Activated T-cell treated with anti-CD3 and anti-CD28 coated beads, Interleukin-2, amount 50 U/mL, for 4 hours (primary cell): ENCODE measurements around the gene AANAT. TPM values are rescaled to one million over a fixed set of nuclear protein-coding genes. Genes with fewer than 3 reads are reported as not detected.

ENCODE experiments used
- ATAC-seq, 2 donors: fragments of 200-7000 bp; cut with Tn5 transposase; one replicate each; pipeline ENCODE4 v1.10.0; 2021
- DNase-seq: peaks from one replicate; pipeline ENCODE4 v3.0.0-alpha.2; 2020
- H3K27me3 Mint-ChIP-seq: one replicate; pipeline ENCODE4 v1.8.0; 2021; ENCODE audit warnings: low read depth, mixed read lengths
- H3K36me3 Mint-ChIP-seq: one replicate; pipeline ENCODE4 v1.8.0; 2022; ENCODE audit warnings: mixed read lengths; ENCODE audit not compliant: insufficient read depth
- H3K4me1 Mint-ChIP-seq: one replicate; pipeline ENCODE4 v1.8.0; 2021; ENCODE audit warnings: low read depth, mixed read lengths
- H3K4me3 Mint-ChIP-seq: one replicate; pipeline ENCODE4 v1.8.0; 2021; ENCODE audit warnings: mild to moderate bottlenecking, moderate library complexity, mixed read lengths
- H3K9me3 Mint-ChIP-seq: one replicate; pipeline ENCODE4 v1.8.0; 2021; ENCODE audit warnings: mixed read lengths
- total RNA-seq, 3 donors: library from RNA; stranded (reverse); gene quantifications; one replicate each; pipeline ENCODE4 v1.2.1, GENCODE V29; 2021

Gene AANAT
- total RNA-seq, 3 donors from 2014 or later = not detected

DNA sequence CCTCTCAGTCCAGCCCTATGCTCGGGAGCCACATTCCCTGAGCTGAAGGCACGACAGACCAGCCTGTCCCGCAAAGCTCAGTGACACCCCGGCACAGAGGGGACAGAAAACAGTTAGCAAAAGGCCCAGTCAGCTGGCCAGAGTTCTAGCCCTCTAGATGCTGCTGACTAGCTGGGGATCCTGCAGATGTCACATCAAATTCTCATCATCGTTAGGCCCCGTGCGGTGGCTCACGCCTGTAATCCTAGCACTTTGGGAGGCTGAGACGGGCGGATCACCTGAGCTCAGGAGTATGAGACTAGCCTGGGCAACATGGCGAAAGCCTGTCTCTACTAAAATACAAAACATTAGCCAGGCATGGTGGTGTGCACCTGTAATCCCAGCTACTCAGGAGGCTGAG is 31.7 kb upstream of the AANAT start:
- H3K4me1 Mint-ChIP-seq = peaks cover 17% of the 10 kb centered on the region

DNA sequence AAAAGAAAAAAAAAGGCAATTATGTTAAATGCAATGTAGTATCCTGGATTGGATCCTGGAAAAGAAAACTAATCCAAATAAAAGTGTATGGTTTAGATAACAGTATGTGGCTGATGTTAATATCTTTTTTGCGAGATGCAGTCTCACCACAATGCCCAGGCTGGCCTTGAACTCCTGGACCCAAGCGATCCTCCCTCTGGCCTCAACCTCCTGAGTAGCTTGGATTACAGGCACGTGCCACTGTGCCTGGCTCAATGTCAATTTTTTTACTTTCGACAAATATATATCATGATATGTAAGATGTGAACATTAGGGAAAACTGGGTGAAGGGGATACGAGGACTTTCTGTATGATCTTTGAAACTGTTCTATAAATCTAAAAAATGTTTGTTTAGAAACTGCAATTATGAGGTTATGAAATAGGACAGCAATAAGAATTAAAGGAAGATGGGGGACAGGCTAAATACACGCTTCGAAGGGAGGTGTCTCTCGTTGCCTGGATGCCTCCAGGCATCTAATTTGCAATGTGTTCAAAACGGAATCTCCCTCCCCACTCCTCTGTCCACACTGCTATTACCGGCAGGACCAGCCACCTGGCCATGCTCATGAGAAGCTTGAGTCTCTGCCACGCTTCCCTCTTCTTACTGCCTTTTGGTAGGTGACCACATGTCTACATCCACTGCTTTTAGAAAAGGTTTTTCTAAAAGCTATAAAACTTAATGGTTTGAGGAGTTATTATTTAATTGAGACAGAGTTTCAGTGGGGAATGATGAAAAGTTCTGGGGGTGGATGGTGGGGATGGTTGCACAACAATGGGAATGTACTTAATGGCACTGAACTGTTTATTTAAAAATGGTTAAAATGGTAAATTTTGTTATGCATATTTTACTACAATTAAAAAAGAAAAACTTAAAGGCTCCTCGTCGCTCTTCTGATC is 29.7 kb upstream of the AANAT start:
- ATAC-seq = no peak
- Mint-ChIP-seq H3K27me3 (no peaks in the 10 kb centered on the region), H3K4me3 (no peak overlapping the region), H3K9me3 (no peaks in the 10 kb centered on the region), H3K4me1 (peaks cover 28% of the 10 kb centered on the region), H3K36me3 (peaks cover 8% of the 10 kb centered on the region)
- DNase-seq = no peak

More for the DNA sequence above, 31.7 kb upstream of the AANAT start:
- DNase-seq (no peak), ATAC-seq (no peak)
- Mint-ChIP-seq H3K4me3 (no peak overlapping the region), H3K36me3 (peaks cover 6% of the 10 kb centered on the region), H3K9me3 (no peaks in the 10 kb centered on the region), H3K27me3 (no peaks in the 10 kb centered on the region)

DNA sequence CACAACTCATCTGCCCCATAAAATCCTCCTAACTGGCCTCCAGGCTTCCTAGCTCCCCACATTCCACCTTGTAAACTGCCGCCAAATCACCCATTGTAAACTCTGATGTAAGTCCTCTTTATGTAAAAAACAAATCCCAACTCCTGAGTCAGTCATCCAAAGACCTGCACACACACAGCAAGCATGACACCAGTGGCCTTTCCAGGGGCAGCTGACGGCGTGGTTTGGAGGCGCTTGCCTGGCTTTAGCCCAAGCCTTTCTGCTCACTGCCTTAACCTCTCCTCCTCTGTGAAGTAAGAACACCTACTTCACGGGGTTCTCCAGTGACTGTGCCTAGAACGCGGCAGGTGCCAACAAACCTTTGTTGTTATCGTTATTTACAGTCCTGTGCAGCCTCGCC is 28.5 kb upstream of the AANAT start:
- Mint-ChIP-seq H3K27me3 (no peaks in the 10 kb centered on the region), H3K36me3 (peaks cover 11% of the 10 kb centered on the region), H3K4me3 (no peak overlapping the region), H3K9me3 (no peaks in the 10 kb centered on the region), H3K4me1 (peaks cover 35% of the 10 kb centered on the region)
- DNase-seq (no peak), ATAC-seq (no peak)

DNA sequence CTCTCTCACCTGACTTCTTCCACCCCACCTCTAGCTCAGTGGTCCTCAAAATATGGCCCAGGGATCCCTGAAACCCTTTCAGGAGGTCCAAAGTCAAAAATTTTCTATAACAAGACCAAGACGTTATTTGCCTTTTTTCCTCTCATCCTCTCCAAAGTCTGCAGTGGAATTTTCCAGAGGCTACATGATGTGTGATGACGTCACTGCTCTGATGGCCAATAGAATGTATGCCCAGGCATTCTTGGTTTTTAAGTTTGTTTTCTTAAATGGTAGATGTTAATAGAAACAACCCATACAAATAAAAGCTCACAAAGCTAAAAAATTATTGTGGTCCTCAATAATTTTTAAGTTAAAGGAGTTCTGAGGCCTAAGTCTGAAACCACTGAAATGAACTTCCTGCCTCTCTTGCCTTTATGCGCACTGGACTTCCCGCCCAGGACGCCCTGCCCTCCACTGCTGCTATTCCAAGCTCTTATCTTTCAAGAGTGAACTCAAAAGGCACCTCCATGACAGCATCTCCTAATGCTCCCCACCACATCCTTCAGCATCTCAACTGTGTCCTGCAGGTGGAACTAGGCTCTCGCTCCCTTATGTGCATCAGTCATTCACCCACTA is 28.0 kb upstream of the AANAT start:
- Mint-ChIP-seq H3K27me3 (no peaks in the 10 kb centered on the region), H3K4me3 (no peak overlapping the region), H3K9me3 (no peaks in the 10 kb centered on the region), H3K4me1 (peaks cover 35% of the 10 kb centered on the region), H3K36me3 (peaks cover 11% of the 10 kb centered on the region)
- ATAC-seq (no peak), DNase-seq (no peak)

DNA sequence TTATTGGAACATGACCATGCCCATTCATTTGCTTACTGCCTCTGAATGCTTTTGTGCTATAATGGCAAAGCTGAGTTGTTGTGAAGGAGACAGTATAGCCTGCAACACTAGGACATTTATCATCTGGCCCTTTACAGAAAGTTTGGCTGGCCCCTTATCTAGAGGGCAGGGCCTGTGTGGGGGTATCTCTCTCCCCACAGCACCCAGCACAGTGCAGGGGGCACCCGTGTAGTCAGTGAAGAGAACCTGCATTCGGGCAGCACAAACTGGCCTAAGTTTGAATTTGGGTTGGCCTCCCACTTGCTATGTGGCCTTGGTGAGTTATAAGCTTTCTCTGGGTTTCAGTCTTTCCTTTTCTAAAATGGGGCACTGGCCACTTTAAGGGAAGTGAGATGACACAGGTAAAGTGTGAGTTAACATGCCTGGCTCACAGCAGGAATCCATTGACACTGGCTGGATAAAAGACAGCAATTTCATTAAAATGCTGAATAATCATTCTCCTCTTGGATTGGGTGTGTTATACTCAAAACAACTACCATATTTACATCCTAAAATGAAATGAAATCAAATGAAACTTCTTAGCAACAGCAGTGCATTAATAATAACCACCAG is 26.5 kb upstream of the AANAT start:
- no peaks in the 10 kb centered on the region for H3K9me3 Mint-ChIP-seq
- H3K36me3 Mint-ChIP-seq = peaks cover 9% of the 10 kb centered on the region
- H3K27me3 Mint-ChIP-seq = no peaks in the 10 kb centered on the region
- H3K4me1 Mint-ChIP-seq = peaks cover 47% of the 10 kb centered on the region
- no peak overlapping the region for H3K4me3 Mint-ChIP-seq
- ATAC-seq (no peak), DNase-seq (no peak)

DNA sequence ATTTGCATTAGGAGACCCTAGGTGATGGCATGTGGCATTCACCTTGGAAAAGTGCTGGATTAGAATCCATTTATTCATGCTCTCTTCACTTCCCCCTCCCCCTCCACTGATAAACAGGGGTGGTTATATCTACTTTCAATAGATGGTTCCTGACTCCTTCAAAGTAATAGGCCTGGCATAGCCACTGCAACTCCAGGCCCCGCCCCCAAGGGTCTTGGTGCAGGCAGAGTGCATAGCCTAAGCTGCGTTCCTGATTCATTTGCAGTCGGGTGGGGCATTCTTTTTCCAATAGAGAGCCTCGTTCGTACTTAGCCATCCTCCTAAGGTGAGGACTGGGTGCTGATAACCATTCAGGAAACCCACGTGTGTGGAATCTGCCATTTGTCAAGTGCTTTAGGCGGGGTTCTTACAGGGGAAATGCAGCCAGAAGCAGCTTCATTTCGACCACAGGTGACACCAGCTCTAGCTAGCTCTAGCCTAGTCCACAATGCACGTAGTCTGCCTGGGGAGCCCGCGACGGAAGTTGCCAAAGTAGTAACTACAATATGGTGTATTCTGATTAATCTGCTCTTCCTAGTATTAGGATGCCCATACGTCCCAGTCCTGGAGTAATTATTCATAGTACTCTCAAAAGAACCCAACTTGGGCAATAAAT is 25.6 kb upstream of the AANAT start:
- Mint-ChIP-seq H3K36me3 (peaks cover 9% of the 10 kb centered on the region), H3K27me3 (no peaks in the 10 kb centered on the region), H3K9me3 (no peaks in the 10 kb centered on the region), H3K4me1 (peaks cover 55% of the 10 kb centered on the region), H3K4me3 (no peak overlapping the region)
- no peak for DNase-seq
- ATAC-seq = no peak

DNA sequence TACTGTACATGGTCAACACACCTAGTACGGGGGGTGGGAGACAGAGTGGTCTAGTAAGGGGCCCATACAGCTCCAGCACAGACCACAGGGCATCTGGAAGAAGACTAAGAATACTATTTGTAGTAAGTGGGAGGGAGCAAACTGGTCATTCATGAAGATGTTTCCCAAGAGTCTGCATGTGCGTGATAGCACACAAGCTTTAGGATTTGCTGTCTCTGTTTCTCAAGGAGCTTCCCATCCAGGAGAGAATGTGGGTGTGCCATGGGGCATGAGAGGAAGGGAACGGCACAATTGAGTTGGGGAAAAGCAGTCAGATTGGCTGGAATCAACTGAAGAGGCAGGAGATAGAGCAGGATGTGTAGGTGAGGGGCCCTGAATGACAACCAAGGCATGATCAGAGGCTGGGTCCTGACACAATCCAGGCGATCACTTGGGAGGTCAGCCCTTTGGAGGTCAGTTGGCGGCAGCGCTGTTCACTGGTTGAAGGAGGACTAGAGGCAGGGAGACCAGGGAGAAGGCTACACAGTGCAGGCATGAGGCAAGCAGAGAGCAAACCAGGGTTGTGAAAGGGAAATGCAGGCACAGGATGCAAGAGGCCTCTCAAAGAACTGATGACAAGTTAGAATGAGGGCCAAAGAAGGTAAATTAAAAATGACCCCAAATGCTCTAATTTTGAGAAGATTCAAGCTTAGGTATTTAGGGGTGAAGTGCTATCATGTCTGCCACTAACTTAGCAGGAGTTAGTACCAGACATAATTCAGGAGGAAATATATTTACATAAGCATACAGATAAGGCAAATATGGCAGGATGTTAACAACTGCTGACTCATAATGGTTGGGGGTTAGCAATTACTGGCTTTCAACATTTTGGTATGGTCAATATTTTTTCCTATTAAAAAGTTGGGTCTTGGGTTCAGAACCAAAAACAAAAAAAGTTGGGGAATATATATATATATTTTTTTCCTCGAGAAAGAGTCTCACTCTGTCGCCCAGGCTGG is 24.8 kb upstream of the AANAT start:
- H3K27me3 Mint-ChIP-seq = no peaks in the 10 kb centered on the region
- H3K36me3 Mint-ChIP-seq = peaks cover 9% of the 10 kb centered on the region
- no peak for ATAC-seq
- no peaks in the 10 kb centered on the region for H3K9me3 Mint-ChIP-seq
- H3K4me1 Mint-ChIP-seq = peaks cover 64% of the 10 kb centered on the region
- no peak overlapping the region for H3K4me3 Mint-ChIP-seq
- no peak for DNase-seq

DNA sequence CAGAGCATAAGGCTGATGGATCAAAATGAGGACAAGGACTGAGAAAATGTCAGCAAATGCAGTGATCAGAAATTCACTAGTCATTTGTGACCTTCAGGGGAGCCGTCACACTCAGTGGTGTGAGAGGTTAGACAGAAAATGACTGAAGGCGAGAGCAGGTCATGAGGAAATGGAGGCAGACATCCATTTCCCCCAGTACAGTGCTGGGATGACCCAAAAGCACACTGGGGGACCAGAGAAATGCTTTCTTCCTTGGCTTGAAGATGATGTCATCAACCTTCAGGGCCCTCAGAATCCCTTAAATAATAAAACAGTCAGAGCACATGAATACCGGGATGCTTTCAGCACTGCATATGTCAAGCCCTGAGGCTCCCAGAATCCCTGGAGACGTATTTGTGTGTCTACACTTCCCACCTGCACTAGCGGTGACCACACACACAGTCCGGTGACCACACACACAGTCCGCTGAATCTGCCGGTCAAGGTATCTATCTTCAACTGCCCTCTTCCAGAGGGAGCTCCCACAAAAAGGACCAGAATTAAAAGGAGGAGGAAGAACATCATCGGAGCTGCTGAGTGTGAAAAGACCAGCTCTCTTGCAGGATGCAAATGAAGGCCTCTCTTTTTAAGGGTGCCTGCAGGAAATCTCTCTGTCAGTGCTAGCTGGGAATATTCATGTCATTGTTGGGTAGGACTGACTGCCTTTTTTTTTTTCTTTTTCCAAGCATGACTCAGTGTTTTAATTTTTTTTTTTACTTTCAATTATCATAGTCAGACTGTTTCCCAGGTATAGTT is 22.7 kb upstream of the AANAT start:
- Mint-ChIP-seq H3K9me3 (no peaks in the 10 kb centered on the region), H3K36me3 (peaks cover 7% of the 10 kb centered on the region), H3K27me3 (no peaks in the 10 kb centered on the region), H3K4me1 (peaks cover 77% of the 10 kb centered on the region), H3K4me3 (no peak overlapping the region)
- DNase-seq (no peak), ATAC-seq (no peak)

DNA sequence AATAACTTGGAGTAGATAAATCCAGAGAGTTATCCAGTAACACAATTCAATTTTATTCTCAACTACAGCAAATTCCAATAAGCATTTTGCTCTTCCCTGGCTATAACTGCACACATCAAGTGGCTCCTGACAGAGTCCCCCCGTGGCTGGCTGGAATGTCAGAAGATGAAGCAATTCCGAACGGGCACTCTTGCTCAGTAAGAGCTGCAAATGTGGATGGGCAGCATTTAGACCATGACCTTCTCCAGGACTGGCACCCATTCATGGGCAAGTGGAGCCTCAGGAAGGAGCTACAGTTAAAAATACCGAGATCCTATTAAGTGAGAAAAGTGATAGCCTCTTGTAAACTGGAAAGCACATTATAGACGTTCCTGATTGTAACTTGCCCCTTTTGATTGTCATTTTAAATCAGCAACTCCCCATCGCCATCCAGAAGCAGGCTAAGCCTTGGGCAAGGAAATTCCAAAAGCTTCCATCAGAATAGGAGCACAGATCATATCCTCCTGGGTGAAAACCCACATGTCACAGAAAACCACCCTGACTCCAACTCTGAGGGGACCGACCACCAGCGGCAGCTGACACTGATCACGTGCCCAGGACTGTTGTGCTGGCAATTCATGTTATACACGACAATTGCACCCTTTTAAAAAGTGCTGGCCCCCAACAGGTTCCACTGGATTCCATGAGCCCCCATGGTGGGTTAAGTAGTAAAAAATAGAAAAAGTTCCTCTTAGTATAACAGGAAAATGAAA is 21.5 kb upstream of the AANAT start:
- Mint-ChIP-seq H3K27me3 (no peaks in the 10 kb centered on the region), H3K4me1 (peaks cover 79% of the 10 kb centered on the region), H3K9me3 (no peaks in the 10 kb centered on the region), H3K4me3 (no peak overlapping the region), H3K36me3 (peaks cover 6% of the 10 kb centered on the region)
- no peak for ATAC-seq
- no peak for DNase-seq

DNA sequence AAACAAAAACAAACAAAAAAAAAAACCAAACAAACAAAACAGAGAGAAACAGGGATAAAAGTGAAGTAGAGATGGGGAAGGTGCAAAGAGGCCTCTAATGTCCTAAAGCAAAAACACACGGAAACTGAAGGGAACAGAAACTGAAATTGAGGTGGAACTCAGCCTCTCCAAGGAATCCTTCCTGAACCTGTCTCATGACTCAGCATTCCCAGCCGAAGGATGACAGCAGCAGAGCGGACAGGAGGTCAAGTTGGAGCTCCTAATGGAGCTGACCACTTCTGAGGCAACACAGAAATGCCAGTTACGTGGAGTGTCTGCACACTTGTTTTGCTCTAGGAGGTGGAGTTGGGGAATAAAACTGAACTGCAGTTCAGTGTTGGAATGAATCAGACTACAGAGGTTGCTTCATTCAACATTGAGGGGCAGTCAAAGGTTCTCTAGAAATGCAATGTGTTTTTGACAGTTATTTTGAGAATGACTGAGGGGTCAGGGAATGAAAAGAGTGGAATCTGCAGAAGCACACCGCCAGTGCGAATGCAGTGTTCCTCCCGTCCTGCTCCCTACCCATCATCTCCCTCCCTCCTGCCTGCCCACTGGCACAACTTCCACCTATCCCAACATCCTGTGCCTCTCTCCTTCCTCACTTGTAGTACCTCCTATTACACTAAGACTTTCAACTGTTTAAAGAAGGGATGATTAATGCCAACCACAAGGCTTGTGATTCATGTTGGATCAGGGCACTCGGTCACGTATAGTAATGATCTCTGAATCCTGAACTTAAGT is 20.8 kb upstream of the AANAT start:
- H3K4me3 Mint-ChIP-seq = no peak overlapping the region
- peak; percentile 67 to 73 for ATAC-seq
- H3K36me3 Mint-ChIP-seq = peaks cover 6% of the 10 kb centered on the region
- peaks cover 82% of the 10 kb centered on the region for H3K4me1 Mint-ChIP-seq
- no peak for DNase-seq
- H3K9me3 Mint-ChIP-seq = no peaks in the 10 kb centered on the region
- no peaks in the 10 kb centered on the region for H3K27me3 Mint-ChIP-seq

DNA sequence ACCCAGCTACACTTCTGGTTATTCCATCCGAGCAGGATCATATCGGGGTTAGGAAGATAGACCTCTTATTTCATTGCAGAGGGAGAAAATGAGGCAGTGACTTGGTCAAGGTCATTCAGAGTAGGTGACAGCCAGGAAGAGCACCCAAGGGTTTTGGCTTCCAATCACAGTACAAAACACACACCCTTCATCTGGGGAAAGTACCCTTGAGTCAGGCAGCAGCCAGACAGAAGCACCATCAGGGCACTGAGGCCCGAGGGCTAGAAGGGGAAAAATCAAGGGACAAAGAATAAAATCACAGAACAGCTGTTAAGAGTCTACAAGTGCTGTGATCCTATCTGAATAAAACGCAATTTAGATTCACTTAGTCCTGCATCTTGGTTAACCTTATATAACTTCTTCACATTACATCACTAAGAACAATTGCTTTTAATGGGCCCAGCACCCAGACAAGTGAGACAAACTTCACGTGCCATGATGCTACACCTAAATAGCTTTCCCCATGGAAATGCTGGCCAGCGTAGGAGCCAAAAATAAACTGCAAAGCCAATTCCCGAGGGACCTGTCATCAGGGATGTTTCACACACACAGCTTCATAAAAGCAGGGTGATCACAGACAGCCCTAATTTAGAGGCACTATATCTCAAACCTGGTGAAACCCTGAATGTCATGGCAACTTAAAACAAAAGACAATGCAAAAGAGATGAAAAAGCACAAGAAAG is 19.3 kb upstream of the AANAT start:
- no peak overlapping the region for H3K4me3 Mint-ChIP-seq
- no peaks in the 10 kb centered on the region for H3K27me3 Mint-ChIP-seq
- ATAC-seq (peak; percentile 34 to 47), DNase-seq (no peak)
- peaks cover 73% of the 10 kb centered on the region for H3K4me1 Mint-ChIP-seq
- peaks cover 3% of the 10 kb centered on the region for H3K36me3 Mint-ChIP-seq
- no peaks in the 10 kb centered on the region for H3K9me3 Mint-ChIP-seq
